ENCODE measurements around the gene BNC2. TPM values are rescaled to one million over a fixed set of nuclear protein-coding genes. Genes with fewer than 3 reads are reported as not detected.
"Not testable (repeated sequence)": the region's sequence is repeated elsewhere in the genome, so short reads cannot be mapped to it uniquely, and the experiment has no call there.

Gene BNC2
- polyA plus RNA-seq, 1 donor: 8.9 TPM

GRCh38 chr9:16553869-16554540 lies 316.5 kb downstream of the BNC2 start:
- WGBS (ENCODE audit: insufficient coverage, low lambda C conversion rate): 79% methylated on average over 4 of the region's 7 CpGs
- no peak overlapping the region for H3K4me3 ChIP-seq (ENCODE audit: low read length)
- H3K27me3 ChIP-seq (ENCODE audit: control insufficient read depth, insufficient read depth, low read length): no peaks in the 10 kb centered on the region
- no peak for DNase-seq
- no peaks in the 10 kb centered on the region for H3K9me3 ChIP-seq (ENCODE audit: control insufficient read depth, low read depth, low read length)
- H3K27ac ChIP-seq (ENCODE audit: low read length): no peak overlapping the region
- H3K36me3 ChIP-seq (ENCODE audit: control insufficient read depth, insufficient read depth, low read length): peaks cover 10% of the 10 kb centered on the region
- no peaks in the 10 kb centered on the region for H3K4me1 ChIP-seq (ENCODE audit: control insufficient read depth, insufficient read depth, low read length)

- whole genome bisulfite sequencing (ENCODE audit: insufficient coverage, low lambda C conversion rate): 100% methylated on average over 2 of the region's 15 CpGs
- Histone ChIP-seq H3K4me3 (ENCODE audit: low read length) (no peak overlapping the region), H3K9me3 (ENCODE audit: control insufficient read depth, low read depth, low read length) (no peaks in the 10 kb centered on the region), H3K36me3 (ENCODE audit: control insufficient read depth, insufficient read depth, low read length) (peaks cover 14% of the 10 kb centered on the region), H3K4me1 (ENCODE audit: control insufficient read depth, insufficient read depth, low read length) (no peaks in the 10 kb centered on the region), H3K27ac (ENCODE audit: low read length) (no peak overlapping the region), H3K27me3 (ENCODE audit: control insufficient read depth, insufficient read depth, low read length) (no peaks in the 10 kb centered on the region)
- no peak for DNase-seq
These were observed 318.2 kb downstream of the BNC2 start for GRCh38 chr9:16552252-16552651.

- Histone ChIP-seq H3K27ac (ENCODE audit: low read length) (no peak overlapping the region), H3K36me3 (ENCODE audit: control insufficient read depth, insufficient read depth, low read length) (peaks cover 14% of the 10 kb centered on the region), H3K27me3 (ENCODE audit: control insufficient read depth, insufficient read depth, low read length) (no peaks in the 10 kb centered on the region), H3K4me1 (ENCODE audit: control insufficient read depth, insufficient read depth, low read length) (no peaks in the 10 kb centered on the region), H3K9me3 (ENCODE audit: control insufficient read depth, low read depth, low read length) (no peaks in the 10 kb centered on the region), H3K4me3 (ENCODE audit: low read length) (no peak overlapping the region)
- WGBS (ENCODE audit: insufficient coverage, low lambda C conversion rate): no CpG with 5 or more reads among the region's 1 CpG
- DNase-seq: no peak
These were observed 318.8 kb downstream of the BNC2 start for GRCh38 chr9:16551692-16552091.

GRCh38 chr9:16545639-16546038 lies 324.8 kb downstream of the BNC2 start:
- Histone ChIP-seq H3K4me3 (ENCODE audit: low read length) (no peak overlapping the region), H3K36me3 (ENCODE audit: control insufficient read depth, insufficient read depth, low read length) (peaks cover 6% of the 10 kb centered on the region), H3K9me3 (ENCODE audit: control insufficient read depth, low read depth, low read length) (no peaks in the 10 kb centered on the region), H3K27ac (ENCODE audit: low read length) (no peak overlapping the region), H3K27me3 (ENCODE audit: control insufficient read depth, insufficient read depth, low read length) (no peaks in the 10 kb centered on the region), H3K4me1 (ENCODE audit: control insufficient read depth, insufficient read depth, low read length) (no peaks in the 10 kb centered on the region)
- no CpG with 5 or more reads among the region's 3 CpGs for WGBS (ENCODE audit: insufficient coverage, low lambda C conversion rate)
- no peak for DNase-seq

- no peaks in the 10 kb centered on the region for H3K4me1 ChIP-seq (ENCODE audit: control insufficient read depth, insufficient read depth, low read length)
- no CpG with 5 or more reads among the region's 1 CpG for WGBS (ENCODE audit: insufficient coverage, low lambda C conversion rate)
- H3K4me3 ChIP-seq (ENCODE audit: low read length): no peak overlapping the region
- no peaks in the 10 kb centered on the region for H3K9me3 ChIP-seq (ENCODE audit: control insufficient read depth, low read depth, low read length)
- H3K27me3 ChIP-seq (ENCODE audit: control insufficient read depth, insufficient read depth, low read length): no peaks in the 10 kb centered on the region
- DNase-seq: no peak
- peaks cover 6% of the 10 kb centered on the region for H3K36me3 ChIP-seq (ENCODE audit: control insufficient read depth, insufficient read depth, low read length)
- H3K27ac ChIP-seq (ENCODE audit: low read length): no peak overlapping the region
These were observed 325.6 kb downstream of the BNC2 start for GRCh38 chr9:16544842-16545241.

- H3K4me1 ChIP-seq (ENCODE audit: control insufficient read depth, insufficient read depth, low read length): no peaks in the 10 kb centered on the region
- no peaks in the 10 kb centered on the region for H3K27me3 ChIP-seq (ENCODE audit: control insufficient read depth, insufficient read depth, low read length)
- no peak overlapping the region for H3K27ac ChIP-seq (ENCODE audit: low read length)
- H3K36me3 ChIP-seq (ENCODE audit: control insufficient read depth, insufficient read depth, low read length): peaks cover 6% of the 10 kb centered on the region
- no peak overlapping the region for H3K4me3 ChIP-seq (ENCODE audit: low read length)
- 80% methylated on average over 2 of the region's 3 CpGs for WGBS (ENCODE audit: insufficient coverage, low lambda C conversion rate)
- no peak for DNase-seq
- peaks cover 3% of the 10 kb centered on the region for H3K9me3 ChIP-seq (ENCODE audit: control insufficient read depth, low read depth, low read length)
These were observed 326.8 kb downstream of the BNC2 start for GRCh38 chr9:16543686-16544085.

DNA sequence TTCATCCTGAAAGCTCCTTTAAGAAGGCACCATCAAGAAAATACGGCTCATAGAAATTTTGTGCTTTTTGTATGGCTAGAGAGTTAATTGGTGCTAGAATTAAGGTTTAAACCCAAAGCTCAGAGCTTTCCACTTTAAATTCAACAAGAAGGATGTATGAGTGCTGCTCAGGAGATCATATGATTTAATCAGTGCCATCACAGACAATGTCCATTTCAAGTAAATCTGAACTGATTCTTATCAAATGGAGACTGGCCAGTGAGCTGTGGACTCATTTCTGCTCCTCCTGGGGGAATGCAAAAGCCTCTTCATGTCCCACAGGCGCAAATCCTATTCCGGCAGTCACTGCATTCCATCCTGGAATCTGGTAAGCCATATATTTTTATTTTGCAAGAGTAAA lies 327.2 kb downstream of the BNC2 start:
- Histone ChIP-seq H3K9me3 (ENCODE audit: control insufficient read depth, low read depth, low read length) (peaks cover 3% of the 10 kb centered on the region), H3K36me3 (ENCODE audit: control insufficient read depth, insufficient read depth, low read length) (peaks cover 6% of the 10 kb centered on the region), H3K27me3 (ENCODE audit: control insufficient read depth, insufficient read depth, low read length) (no peaks in the 10 kb centered on the region), H3K4me3 (ENCODE audit: low read length) (no peak overlapping the region), H3K27ac (ENCODE audit: low read length) (no peak overlapping the region), H3K4me1 (ENCODE audit: control insufficient read depth, insufficient read depth, low read length) (no peaks in the 10 kb centered on the region)
- no peak for DNase-seq
- WGBS (ENCODE audit: insufficient coverage, low lambda C conversion rate): 90% methylated on average over 1 of the region's 3 CpGs

- DNase-seq: no peak
- Histone ChIP-seq H3K9me3 (ENCODE audit: control insufficient read depth, low read depth, low read length) (peaks cover 3% of the 10 kb centered on the region), H3K4me1 (ENCODE audit: control insufficient read depth, insufficient read depth, low read length) (no peaks in the 10 kb centered on the region), H3K36me3 (ENCODE audit: control insufficient read depth, insufficient read depth, low read length) (peaks cover 3% of the 10 kb centered on the region), H3K4me3 (ENCODE audit: low read length) (no peak overlapping the region), H3K27ac (ENCODE audit: low read length) (no peak overlapping the region), H3K27me3 (ENCODE audit: control insufficient read depth, insufficient read depth, low read length) (no peaks in the 10 kb centered on the region)
- no CpG with 5 or more reads among the region's 1 CpG for WGBS (ENCODE audit: insufficient coverage, low lambda C conversion rate)
These were observed 328.2 kb downstream of the BNC2 start for GRCh38 chr9:16542290-16542689.

DNA sequence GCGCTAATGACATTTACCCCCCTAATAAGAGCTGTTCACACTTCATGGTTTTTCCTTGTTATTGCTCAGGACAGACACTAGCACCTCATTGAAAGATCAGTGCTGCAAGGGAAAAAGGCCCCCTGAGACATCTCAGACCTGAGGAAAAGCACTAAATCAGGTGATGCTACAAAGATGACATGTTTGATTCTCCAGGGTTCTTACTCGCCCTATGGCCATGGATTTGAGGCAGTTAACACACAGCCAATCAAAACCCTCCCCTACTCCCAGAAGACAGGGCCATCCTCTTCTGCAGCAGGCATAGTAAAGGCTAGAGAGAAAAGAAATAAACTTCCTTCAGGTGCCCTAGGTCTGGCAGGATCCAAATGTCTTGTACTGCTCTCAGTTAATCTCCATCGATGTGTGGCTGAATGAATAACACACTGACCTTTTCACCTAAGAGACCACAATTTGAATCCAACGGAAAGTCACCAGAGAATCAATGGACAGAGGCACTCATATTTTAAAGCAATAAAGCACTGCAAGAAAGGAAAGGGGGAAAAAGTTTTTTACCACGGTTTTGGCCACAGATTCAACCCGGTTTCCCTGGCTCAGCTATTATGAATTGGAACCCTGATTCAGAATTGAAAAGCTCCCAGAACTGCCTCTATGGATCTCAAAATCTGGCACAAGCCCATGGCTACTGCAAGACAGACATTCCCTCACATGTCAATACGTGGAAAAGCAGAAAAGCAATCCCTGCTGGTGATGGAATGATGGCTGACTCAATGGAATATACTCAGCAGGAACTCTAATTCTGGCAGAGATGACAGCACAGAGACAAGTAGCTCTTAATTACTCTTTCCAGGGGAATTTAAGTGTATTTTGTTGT lies 329.5 kb downstream of the BNC2 start:
- no peaks in the 10 kb centered on the region for H3K27me3 ChIP-seq (ENCODE audit: control insufficient read depth, insufficient read depth, low read length)
- WGBS (ENCODE audit: insufficient coverage, low lambda C conversion rate): no CpG with 5 or more reads among the region's 7 CpGs
- peaks cover 3% of the 10 kb centered on the region for H3K36me3 ChIP-seq (ENCODE audit: control insufficient read depth, insufficient read depth, low read length)
- no peak for DNase-seq
- no peak overlapping the region for H3K27ac ChIP-seq (ENCODE audit: low read length)
- H3K9me3 ChIP-seq (ENCODE audit: control insufficient read depth, low read depth, low read length): peaks cover 3% of the 10 kb centered on the region
- H3K4me3 ChIP-seq (ENCODE audit: low read length): no peak overlapping the region
- H3K4me1 ChIP-seq (ENCODE audit: control insufficient read depth, insufficient read depth, low read length): no peaks in the 10 kb centered on the region

DNA sequence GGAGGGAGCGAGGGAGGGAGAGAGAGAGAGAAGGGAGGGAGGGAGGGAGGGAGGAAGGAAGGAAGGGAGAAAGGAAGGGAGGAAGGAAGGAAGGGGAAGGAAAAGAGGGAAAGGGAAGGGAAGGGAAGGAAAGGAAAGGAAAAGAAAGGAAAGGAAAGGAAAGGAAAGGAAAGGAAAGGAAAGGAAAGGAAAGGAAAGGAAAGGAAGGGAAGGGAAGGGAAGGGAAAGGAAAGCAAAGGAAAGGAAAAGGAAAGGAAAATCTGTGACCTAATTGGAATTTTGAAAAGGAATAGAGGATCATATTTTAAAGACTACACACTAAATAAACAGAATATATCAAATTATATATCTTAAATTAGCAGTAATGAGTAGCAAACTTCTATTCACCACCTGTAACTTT lies 330.8 kb downstream of the BNC2 start:
- not testable (repeated sequence) for DNase-seq; H3K9me3 ChIP-seq (ENCODE audit: control insufficient read depth, low read depth, low read length); H3K4me1 ChIP-seq (ENCODE audit: control insufficient read depth, insufficient read depth, low read length); H3K4me3 ChIP-seq (ENCODE audit: low read length); H3K27ac ChIP-seq (ENCODE audit: low read length); H3K27me3 ChIP-seq (ENCODE audit: control insufficient read depth, insufficient read depth, low read length); H3K36me3 ChIP-seq (ENCODE audit: control insufficient read depth, insufficient read depth, low read length)
- WGBS (ENCODE audit: insufficient coverage, low lambda C conversion rate): no CpG with 5 or more reads among the region's 1 CpG
